Measurements from ENCODE around the gene KPNA1. TPM values are rescaled to one million over a fixed set of nuclear protein-coding genes. Genes with fewer than 3 reads are reported as not detected.

Gene KPNA1
- polyA plus RNA-seq, 1 of the 3 experiments (the other 2 are of a cell fraction), result 21.6 TPM

DNA sequence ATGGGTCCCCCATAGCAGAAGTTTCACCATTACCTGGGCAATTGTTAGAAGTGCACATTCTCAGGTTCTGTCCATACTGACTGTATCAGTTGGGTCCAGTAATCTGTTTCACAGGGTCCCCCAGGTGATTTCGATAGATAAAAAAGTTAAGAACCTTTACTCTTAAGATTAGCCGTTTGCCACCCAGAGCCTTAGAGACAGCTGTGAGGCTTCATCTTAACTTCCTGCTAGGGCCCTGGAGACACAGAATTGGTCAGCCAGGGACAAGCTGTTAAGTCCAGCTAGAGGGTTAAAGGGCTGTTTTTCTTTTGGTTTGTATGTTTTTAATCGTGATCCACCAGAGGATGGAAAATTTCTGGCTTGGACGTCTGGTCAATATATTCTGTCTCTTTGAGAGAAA, 124.1 kb downstream of the KPNA1 start:
- no peak for DNase-seq
- Histone ChIP-seq H3F3A (replicated peaks; ENCODE audit: insufficient read depth) (no peaks in the 10 kb centered on the region), H2AFZ (ENCODE audit: low read depth) (no peak overlapping the region), H4K20me1 (ENCODE audit: insufficient read depth) (no peaks in the 10 kb centered on the region), H3K9me3 (no peaks in the 10 kb centered on the region), H3K27me3 (ENCODE audit: insufficient read depth) (no peaks in the 10 kb centered on the region), H3K79me2 (ENCODE audit: insufficient read depth) (peaks cover 6% of the 10 kb centered on the region; the same call in 1 of the 2 replicates), H3K4me1 (ENCODE audit: control insufficient read depth in 1 of 2, insufficient read depth in 2 of 2, low read depth in 1 of 2, low read length in 1 of 2) (peaks cover 2 to 17% of the 10 kb centered on the region in 2 experiments; a peak in 3 of 4 replicates), H3K4me3 (ENCODE audit: low read depth in 2 of 2, low read length in 1 of 2) (no peak overlapping the region), H3K9ac (no peak overlapping the region), H3K4me2 (no peak overlapping the region), H3K27ac (ENCODE audit: low read depth in 2 of 2, low read length in 1 of 2) (no peak overlapping the region), H3K9me2 (no peaks in the 10 kb centered on the region), H3K36me3 (replicated peaks in 1 of 2; ENCODE audit: control insufficient read depth in 1 of 2, insufficient read depth in 2 of 2, low read length in 1 of 2) (peaks cover 0 to 2% of the 10 kb centered on the region in 2 experiments)
- POLR2A ChIA-PET, result no interaction called here
- CTCF ChIA-PET, result interaction anchor here (2.6 kb wide), 1 partner anchor 288 kb away, joined by 11 read pairs; no protein-coding TSS in a partner anchor
- 66% methylated on average over 4 of the region's 4 CpGs for WGBS (ENCODE audit: low lambda C conversion rate)
- TF ChIP-seq RAD21 (IDR thresholded peaks at IDR 0.05; ENCODE audit: low read length) (no peak), RXRA (IDR thresholded peaks at IDR 0.05; ENCODE audit: borderline replicate concordance, low read depth) (no peak), MEF2A (IDR thresholded peaks at IDR 0.05; ENCODE audit: borderline replicate concordance, low read depth) (no peak)
- TF ChIP-seq, protein P1, sequence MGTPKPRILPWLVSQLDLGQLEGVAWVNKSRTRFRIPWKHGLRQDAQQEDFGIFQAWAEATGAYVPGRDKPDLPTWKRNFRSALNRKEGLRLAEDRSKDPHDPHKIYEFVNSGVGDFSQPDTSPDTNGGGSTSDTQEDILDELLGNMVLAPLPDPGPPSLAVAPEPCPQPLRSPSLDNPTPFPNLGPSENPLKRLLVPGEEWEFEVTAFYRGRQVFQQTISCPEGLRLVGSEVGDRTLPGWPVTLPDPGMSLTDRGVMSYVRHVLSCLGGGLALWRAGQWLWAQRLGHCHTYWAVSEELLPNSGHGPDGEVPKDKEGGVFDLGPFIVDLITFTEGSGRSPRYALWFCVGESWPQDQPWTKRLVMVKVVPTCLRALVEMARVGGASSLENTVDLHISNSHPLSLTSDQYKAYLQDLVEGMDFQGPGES (IDR thresholded peaks at IDR 0.05; ENCODE audit: low read depth, low read length), result no peak
- TF ChIP-seq, protein P2, sequence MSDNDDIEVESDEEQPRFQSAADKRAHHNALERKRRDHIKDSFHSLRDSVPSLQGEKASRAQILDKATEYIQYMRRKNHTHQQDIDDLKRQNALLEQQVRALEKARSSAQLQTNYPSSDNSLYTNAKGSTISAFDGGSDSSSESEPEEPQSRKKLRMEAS (IDR thresholded peaks at IDR 0.05; ENCODE audit: low read depth), result no peak

DNA sequence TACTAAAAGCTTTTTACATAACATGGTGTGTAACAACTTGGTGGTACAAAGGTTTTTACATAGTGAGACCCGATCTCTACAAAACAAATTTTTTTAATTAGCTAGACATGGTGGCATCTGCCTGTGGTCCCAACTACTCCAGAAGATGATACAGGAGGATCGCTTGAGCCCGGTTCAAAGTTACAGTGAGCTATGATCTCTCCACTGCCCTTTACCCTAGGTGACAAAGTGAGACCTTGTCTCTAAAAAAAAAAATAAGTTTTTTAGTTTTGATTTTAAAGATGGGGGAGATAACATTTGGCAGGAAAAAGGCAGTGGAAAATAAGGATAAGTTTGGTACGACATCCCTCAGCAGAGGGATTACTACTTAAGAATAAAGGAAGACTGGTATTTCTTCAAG, 124.8 kb downstream of the KPNA1 start:
- H4K20me1 ChIP-seq (ENCODE audit: insufficient read depth), result no peaks in the 10 kb centered on the region
- peaks cover 0 to 2% of the 10 kb centered on the region in 2 experiments for H3K36me3 ChIP-seq (replicated peaks in 1 of 2; ENCODE audit: control insufficient read depth in 1 of 2, insufficient read depth in 2 of 2, low read length in 1 of 2)
- TF ChIP-seq RCOR1 (IDR thresholded peaks at IDR 0.05; ENCODE audit: low read length) (no peak), MEF2A (IDR thresholded peaks at IDR 0.05; ENCODE audit: borderline replicate concordance, low read depth) (no peak), EP300 (IDR thresholded peaks at IDR 0.05; ENCODE audit: borderline replicate concordance in 1 of 2, low read depth in 1 of 2, low read length in 1 of 2) (no peak), RAD21 (IDR thresholded peaks at IDR 0.05; ENCODE audit: low read length) (no peak), ELF1 (IDR thresholded peaks at IDR 0.05) (no peak), RFX5 (IDR thresholded peaks at IDR 0.05; ENCODE audit: low read length) (no peak), FOXJ3 (CRISPR knock-in tag; IDR thresholded peaks at IDR 0.05) (no peak), SMC3 (IDR thresholded peaks at IDR 0.05; ENCODE audit: low read depth, low read length) (no peak), FOSL2 (IDR thresholded peaks at IDR 0.05; ENCODE audit: borderline replicate concordance, low read depth) (no peak), SIN3A (IDR thresholded peaks at IDR 0.05; ENCODE audit: borderline replicate concordance, low read depth, low read length) (no peak), JUND (IDR thresholded peaks at IDR 0.05) (no peak), POLR2AphosphoS5 (IDR thresholded peaks at IDR 0.05; ENCODE audit: low read depth, low read length) (no peak), FOXM1 (IDR thresholded peaks at IDR 0.05; ENCODE audit: low read depth) (no peak), MXI1 (IDR thresholded peaks at IDR 0.05; ENCODE audit: low read depth, low read length) (no peak)
- TF ChIP-seq, protein P3, sequence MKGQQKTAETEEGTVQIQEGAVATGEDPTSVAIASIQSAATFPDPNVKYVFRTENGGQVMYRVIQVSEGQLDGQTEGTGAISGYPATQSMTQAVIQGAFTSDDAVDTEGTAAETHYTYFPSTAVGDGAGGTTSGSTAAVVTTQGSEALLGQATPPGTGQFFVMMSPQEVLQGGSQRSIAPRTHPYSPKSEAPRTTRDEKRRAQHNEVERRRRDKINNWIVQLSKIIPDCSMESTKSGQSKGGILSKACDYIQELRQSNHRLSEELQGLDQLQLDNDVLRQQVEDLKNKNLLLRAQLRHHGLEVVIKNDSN (IDR thresholded peaks at IDR 0.05; ENCODE audit: borderline replicate concordance, low read depth), result no peak
- TF ChIP-seq, protein P4, sequence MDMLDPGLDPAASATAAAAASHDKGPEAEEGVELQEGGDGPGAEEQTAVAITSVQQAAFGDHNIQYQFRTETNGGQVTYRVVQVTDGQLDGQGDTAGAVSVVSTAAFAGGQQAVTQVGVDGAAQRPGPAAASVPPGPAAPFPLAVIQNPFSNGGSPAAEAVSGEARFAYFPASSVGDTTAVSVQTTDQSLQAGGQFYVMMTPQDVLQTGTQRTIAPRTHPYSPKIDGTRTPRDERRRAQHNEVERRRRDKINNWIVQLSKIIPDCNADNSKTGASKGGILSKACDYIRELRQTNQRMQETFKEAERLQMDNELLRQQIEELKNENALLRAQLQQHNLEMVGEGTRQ (IDR thresholded peaks at IDR 0.05; ENCODE audit: borderline replicate concordance, low read depth, low read length), result no peak
- TF ChIP-seq, protein P5, sequence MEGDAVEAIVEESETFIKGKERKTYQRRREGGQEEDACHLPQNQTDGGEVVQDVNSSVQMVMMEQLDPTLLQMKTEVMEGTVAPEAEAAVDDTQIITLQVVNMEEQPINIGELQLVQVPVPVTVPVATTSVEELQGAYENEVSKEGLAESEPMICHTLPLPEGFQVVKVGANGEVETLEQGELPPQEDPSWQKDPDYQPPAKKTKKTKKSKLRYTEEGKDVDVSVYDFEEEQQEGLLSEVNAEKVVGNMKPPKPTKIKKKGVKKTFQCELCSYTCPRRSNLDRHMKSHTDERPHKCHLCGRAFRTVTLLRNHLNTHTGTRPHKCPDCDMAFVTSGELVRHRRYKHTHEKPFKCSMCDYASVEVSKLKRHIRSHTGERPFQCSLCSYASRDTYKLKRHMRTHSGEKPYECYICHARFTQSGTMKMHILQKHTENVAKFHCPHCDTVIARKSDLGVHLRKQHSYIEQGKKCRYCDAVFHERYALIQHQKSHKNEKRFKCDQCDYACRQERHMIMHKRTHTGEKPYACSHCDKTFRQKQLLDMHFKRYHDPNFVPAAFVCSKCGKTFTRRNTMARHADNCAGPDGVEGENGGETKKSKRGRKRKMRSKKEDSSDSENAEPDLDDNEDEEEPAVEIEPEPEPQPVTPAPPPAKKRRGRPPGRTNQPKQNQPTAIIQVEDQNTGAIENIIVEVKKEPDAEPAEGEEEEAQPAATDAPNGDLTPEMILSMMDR (IDR thresholded peaks at IDR 0.05), result no peak
- TF ChIP-seq, protein P2 (IDR thresholded peaks at IDR 0.05; ENCODE audit: low read depth), result no peak
- POLR2A ChIA-PET, result no interaction called here
- peaks cover 2 to 9% of the 10 kb centered on the region in 2 experiments; a peak in 3 of 4 replicates for H3K4me1 ChIP-seq (ENCODE audit: control insufficient read depth in 1 of 2, insufficient read depth in 2 of 2, low read depth in 1 of 2, low read length in 1 of 2)
- no peaks in the 10 kb centered on the region for H3K27me3 ChIP-seq (ENCODE audit: insufficient read depth)
- H3K9me2 ChIP-seq, result no peaks in the 10 kb centered on the region
- no peaks in the 10 kb centered on the region for H3K9me3 ChIP-seq
- no peak overlapping the region for H3K27ac ChIP-seq (ENCODE audit: low read depth in 2 of 2, low read length in 1 of 2)
- no peak overlapping the region for H3K4me2 ChIP-seq
- no peak overlapping the region for H2AFZ ChIP-seq (ENCODE audit: low read depth)
- CTCF ChIA-PET, result interaction anchor here (1.1 to 2.6 kb wide), 2 partner anchors 12 to 289 kb away, joined by 3 to 11 read pairs; no protein-coding TSS in a partner anchor
- H3F3A ChIP-seq (replicated peaks; ENCODE audit: insufficient read depth), result no peaks in the 10 kb centered on the region
- DNase-seq, result no peak
- WGBS (ENCODE audit: low lambda C conversion rate), result 93% methylated on average over 4 of the region's 4 CpGs
- H3K79me2 ChIP-seq (ENCODE audit: insufficient read depth), result peaks cover 6% of the 10 kb centered on the region; the same call in 1 of the 2 replicates
- no peak overlapping the region for H3K4me3 ChIP-seq (ENCODE audit: low read depth in 2 of 2, low read length in 1 of 2)
- no peak overlapping the region for H3K9ac ChIP-seq

All from SK-N-SH (cell line).